Neutrophil (primary cell): ENCODE results near the gene LARGE1.

Experiments used
- H3K27ac ChIP-seq: fragments of 200-600 bp; sonication (generic); 2 replicates; pipeline ENCODE4 v1.5.1; 2016; ENCODE audit warnings: mild to moderate bottlenecking, moderate library complexity
- H3K27me3 ChIP-seq: fragments of 200-600 bp; sonication (generic); 2 replicates; pipeline ENCODE4 v1.6.0; 2016; ENCODE audit warnings: mild to moderate bottlenecking
- H3K36me3 ChIP-seq: fragments of 200-600 bp; sonication (generic); 2 replicates; pipeline ENCODE4 v1.5.1; 2017
- H3K4me1 ChIP-seq, 2 experiments: fragments of 200-600 bp in 1 of 2; sonication (generic) in 1 of 2; 1 replicate in 1 of 2; 2 replicates in 1 of 2; pipeline versions ENCODE4 v1.5.1 to v1.6.1; 2013 to 2016; ENCODE audit warnings: low read depth in 1 of 2, low read length in 1 of 2, mild to moderate bottlenecking in 1 of 2, moderate library complexity in 1 of 2; ENCODE audit not compliant: control insufficient read depth in 1 of 2, insufficient read depth in 1 of 2
- H3K4me3 ChIP-seq, 2 experiments: fragments of 200-600 bp in 1 of 2; sonication (generic) in 1 of 2; 1 replicate in 1 of 2; 2 replicates in 1 of 2; pipeline ENCODE4 v1.5.1; 2013 to 2016; ENCODE audit warnings: low read depth in 1 of 2, low read length in 1 of 2, mild to moderate bottlenecking in 1 of 2, moderate library complexity in 1 of 2
- H3K9me3 ChIP-seq: fragments of 200-600 bp; sonication (generic); 2 replicates; pipeline ENCODE4 v1.5.1; 2016
- TF ChIP-seq, protein P1 (sequence below): fragments of 200-600 bp; sonication (generic); IDR thresholded peaks from 2 replicates; pipeline ENCODE4 v1.5.1; 2016; ENCODE audit warnings: antibody characterized with exemption

Gene LARGE1

DNA sequence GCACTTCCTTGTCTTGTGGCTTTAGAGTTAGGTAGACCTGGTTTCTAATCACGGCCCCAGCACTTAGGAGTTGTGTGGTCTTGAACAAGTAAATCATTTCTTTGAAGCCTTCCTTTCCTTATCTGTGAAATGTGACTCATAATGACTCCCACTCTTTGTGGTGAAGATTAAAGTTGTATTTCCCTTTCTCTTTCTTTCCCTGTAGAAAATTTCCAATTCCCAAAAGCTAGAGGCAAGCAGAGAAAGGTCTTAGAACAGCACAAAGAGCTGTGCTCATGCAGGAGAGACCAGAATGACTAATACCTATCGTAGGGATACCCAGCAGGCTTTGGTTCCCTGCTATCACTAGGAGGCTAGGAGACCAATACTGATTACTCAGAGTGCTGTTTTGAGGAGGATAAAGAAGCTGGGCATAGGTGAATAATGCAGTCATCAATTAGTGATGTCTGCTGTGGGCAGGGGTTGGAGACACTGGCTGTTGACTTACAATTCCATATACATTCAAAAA lies 591.4 kb downstream of the LARGE1 start:
- H3K4me3 ChIP-seq: no peak overlapping the region
- no peaks in the 10 kb centered on the region for H3K9me3 ChIP-seq
- TF ChIP-seq, protein P1, sequence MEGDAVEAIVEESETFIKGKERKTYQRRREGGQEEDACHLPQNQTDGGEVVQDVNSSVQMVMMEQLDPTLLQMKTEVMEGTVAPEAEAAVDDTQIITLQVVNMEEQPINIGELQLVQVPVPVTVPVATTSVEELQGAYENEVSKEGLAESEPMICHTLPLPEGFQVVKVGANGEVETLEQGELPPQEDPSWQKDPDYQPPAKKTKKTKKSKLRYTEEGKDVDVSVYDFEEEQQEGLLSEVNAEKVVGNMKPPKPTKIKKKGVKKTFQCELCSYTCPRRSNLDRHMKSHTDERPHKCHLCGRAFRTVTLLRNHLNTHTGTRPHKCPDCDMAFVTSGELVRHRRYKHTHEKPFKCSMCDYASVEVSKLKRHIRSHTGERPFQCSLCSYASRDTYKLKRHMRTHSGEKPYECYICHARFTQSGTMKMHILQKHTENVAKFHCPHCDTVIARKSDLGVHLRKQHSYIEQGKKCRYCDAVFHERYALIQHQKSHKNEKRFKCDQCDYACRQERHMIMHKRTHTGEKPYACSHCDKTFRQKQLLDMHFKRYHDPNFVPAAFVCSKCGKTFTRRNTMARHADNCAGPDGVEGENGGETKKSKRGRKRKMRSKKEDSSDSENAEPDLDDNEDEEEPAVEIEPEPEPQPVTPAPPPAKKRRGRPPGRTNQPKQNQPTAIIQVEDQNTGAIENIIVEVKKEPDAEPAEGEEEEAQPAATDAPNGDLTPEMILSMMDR: no peak
- H3K27me3 ChIP-seq: no peaks in the 10 kb centered on the region
- H3K36me3 ChIP-seq: no peaks in the 10 kb centered on the region
- H3K27ac ChIP-seq: no peak overlapping the region
- no peaks in the 10 kb centered on the region for H3K4me1 ChIP-seq

DNA sequence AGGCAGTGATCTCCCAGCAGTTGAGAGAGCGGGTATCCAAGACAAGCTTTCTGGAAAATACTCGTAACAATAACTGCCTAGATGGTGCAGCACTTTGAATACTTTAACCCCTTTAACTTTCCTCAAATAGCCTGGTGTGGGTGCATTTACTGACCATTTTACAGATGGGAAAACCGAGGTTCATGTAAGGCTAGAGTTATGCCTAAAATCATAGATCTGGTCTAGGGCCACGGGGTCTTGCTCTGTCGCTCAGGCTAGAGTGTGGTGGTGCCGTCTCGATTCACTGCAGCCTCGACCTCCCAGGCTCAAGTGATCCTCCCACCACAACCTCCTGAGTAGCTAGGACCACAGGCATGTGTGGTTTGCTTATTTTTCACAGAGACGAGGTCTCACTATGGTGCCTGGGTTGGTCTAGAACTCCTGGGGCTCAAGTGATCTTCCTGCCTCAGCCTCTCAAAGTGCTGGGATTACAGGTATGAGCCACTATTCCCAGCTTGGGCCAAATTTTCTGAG lies 592.9 kb downstream of the LARGE1 start:
- TF ChIP-seq, protein P1: no peak
- Histone ChIP-seq H3K9me3 (no peaks in the 10 kb centered on the region), H3K27ac (no peak overlapping the region), H3K27me3 (no peaks in the 10 kb centered on the region), H3K4me3 (no peak overlapping the region), H3K4me1 (no peaks in the 10 kb centered on the region), H3K36me3 (no peaks in the 10 kb centered on the region)

DNA sequence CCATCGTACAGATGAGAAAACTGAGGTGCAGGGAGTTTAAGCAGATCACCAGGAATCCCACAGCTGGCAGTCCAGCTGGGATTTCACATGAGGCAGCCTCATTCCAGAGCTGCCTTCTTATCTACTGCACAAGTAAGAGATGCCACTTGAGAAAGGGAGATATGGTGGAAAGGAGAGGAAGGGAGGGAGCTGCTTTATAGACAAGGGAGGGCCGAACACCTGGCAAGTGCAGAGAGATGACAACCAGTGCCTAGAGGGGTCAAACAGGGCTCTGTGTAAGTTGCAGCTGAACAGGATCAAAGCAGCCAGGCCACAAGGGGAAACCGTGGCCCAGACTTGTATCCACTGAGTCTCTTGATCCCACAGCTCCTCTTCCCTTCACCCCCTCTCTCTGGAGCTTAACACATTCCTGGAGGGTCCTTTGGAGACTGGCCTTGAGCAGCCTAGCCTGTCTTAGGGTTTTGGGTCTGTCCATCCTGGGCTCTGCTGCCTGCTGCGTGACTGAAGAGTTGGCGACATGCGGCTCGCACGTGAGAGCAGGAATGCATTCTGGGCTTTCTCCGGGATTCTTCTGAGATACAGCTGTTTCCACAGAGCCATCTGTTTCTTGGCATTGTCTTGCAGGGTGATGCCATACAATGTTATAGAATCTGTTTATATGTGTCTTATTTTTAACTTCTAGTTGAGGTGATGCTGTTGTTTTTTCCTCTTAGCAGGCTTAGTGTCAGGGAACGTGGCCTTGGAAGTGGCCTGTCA lies 593.6 kb downstream of the LARGE1 start:
- no peaks in the 10 kb centered on the region for H3K27me3 ChIP-seq
- no peaks in the 10 kb centered on the region for H3K9me3 ChIP-seq
- TF ChIP-seq, protein P1: no peak
- no peak overlapping the region for H3K4me3 ChIP-seq
- H3K4me1 ChIP-seq: no peaks in the 10 kb centered on the region
- no peak overlapping the region for H3K27ac ChIP-seq
- no peaks in the 10 kb centered on the region for H3K36me3 ChIP-seq

DNA sequence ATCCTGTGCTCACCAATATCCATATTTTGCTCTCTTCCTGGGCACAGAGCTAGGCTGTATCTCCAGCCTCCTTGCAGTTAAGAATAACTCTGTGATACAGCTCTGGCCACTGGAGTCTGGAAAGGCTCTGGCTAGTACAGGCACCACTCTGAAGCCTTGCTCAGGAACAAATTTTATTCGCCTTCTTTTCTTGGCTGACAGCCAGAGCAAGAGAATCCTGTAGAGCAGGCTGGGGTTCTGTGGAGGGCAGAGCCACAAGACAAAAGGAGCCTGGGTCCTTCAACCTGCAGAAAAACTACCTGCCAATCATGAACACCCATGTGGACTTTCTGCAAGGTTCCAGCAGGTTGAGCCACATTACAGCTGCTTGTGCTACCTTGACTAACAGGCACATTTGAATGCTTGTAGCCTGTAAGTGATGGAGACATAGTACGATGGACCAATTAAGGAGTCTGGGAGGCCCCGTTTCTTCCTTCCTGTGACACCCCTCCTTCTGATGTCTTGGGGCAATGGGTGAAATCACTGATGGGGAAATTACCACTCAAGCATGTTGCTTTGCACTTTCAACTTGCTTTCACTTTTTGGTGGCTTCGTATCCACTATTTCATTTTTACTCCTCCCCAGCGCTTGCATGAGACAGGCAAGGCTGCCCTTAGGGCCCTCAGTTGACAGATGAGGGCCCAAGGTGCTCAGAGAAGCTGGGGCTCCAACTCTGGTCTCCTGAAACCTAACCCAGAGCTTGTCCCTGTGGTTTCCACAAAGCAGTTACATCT lies 594.9 kb downstream of the LARGE1 start:
- Histone ChIP-seq H3K4me3 (no peak overlapping the region), H3K27ac (no peak overlapping the region), H3K27me3 (no peaks in the 10 kb centered on the region), H3K36me3 (no peaks in the 10 kb centered on the region), H3K9me3 (no peaks in the 10 kb centered on the region), H3K4me1 (no peaks in the 10 kb centered on the region)
- TF ChIP-seq, protein P1: no peak

DNA sequence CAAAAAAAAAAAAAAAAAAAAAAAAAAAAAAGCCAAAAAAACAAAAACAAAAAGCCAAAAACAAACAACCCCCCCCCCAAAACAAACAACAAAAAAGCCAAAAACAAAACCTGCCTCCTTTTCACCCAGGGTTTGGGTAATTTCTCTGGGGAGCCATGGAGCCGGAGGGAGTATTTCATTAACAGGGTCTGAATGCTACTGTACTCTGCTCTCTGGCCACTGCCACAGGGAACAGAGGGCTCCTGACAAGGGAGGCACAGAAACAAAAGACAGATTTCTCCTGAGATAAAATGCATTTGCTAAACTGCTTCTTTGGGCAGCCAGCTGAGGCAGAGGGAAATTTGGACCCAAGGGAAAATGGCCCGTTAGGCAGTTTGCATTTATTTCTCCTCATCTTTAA lies 596.0 kb downstream of the LARGE1 start:
- TF ChIP-seq, protein P1: no peak
- Histone ChIP-seq H3K27ac (no peak overlapping the region), H3K4me3 (no peak overlapping the region), H3K27me3 (no peaks in the 10 kb centered on the region), H3K9me3 (no peaks in the 10 kb centered on the region), H3K4me1 (no peaks in the 10 kb centered on the region), H3K36me3 (no peaks in the 10 kb centered on the region)
